HG03565 (cell line): ENCODE measurements around the gene KCNC1.

Source experiments
- ATAC-seq: cut with Tn5 transposase; IDR thresholded peaks from one replicate; pipeline ENCODE4 v1.9.1; 2021; ENCODE audit warnings: mild to moderate bottlenecking, moderate library complexity; ENCODE audit not compliant: unreplicated experiment

The KCNC1 gene

GRCh38 chr11:17736930-17737817, 2.6 kb downstream of the KCNC1 start:
- ATAC-seq, result no peak

DNA sequence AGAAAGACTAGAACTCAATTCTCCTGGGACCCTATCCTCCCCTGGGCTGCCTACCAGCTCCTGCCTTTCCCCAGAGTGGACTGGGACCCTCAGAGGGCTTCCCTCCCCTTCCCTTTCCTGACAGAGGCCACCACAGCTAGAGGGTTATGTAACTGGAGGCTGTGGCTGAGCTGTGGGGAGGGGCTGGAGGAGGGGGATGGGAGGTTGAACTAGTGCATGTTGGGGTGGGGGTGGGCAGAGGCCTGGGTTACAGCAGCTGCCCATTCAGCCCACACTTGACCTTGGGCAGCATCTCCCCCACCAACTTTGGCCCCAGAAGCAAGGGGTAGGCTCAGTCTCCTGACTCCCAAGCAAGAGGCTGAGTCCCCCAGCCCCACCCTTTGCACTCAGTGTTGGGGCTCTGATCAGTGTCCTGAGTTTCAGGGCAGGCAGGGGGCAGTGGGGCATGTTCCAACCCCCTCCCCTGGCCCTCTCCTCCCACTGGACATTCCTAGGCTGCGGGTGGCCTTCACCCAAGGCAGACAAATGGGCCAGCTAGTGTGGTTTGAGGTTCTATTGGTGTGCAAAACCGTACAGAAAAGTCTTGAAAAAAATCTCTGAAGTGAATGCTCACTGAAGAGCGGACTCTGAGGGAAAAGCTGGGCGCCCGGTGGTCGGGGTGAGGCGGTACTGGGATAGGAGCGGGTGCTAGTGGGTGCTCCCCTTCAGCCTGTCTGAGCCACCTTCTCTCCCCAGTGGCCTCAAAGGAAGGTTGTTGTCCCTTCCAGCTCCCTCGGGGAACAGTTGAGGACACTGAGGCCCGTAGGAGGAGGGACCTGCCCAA, 3.8 kb downstream of the KCNC1 start:
- no peak for ATAC-seq

DNA sequence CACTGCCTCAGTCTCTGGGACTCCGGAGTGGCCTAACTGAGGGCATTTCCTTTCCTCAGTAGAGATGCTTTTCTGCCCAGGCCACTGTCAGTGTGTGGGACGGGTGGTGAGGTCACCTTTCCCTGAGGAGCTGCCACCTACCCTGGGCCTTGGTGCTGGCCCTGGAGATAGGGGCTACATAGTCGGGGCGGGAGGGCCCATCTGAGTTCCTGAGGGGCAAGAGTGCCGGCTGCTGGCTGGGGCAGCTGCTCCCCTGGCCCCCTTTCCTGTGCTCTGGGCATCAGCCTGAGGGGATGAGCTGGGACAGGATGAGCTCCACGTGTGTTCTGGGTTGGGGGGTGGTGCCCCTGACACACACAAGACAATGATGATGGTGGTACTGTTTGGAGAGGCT, 5.4 kb downstream of the KCNC1 start:
- no peak for ATAC-seq

DNA sequence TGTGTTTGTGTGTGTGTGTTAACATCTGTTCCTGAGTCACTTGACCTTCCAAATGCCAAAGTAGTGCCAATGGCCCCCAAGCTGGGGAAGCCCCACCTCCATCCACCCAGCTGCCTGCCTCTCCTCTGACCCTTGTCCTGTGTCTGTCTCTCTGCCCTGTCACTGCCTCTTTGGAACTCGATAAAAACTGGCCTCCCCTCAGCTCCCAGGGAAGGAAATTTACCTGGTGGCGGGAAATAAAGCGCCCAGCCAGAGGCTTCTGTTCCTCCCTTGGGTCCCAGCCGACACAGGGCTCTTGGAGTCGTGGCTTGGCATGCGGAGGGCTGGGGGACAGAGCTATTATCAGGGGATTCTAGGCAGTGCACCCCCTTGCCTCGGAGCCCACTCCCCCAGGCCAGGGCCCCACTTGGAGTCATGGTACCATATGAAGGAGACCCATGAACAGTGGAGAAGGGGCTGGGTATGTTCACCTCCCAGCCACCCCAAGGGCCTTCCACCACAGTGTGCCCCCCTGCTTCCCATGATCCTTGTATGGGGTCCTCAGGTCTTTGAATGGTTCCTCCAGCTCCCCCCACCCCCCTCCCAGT, 6.2 kb downstream of the KCNC1 start:
- no peak for ATAC-seq

DNA sequence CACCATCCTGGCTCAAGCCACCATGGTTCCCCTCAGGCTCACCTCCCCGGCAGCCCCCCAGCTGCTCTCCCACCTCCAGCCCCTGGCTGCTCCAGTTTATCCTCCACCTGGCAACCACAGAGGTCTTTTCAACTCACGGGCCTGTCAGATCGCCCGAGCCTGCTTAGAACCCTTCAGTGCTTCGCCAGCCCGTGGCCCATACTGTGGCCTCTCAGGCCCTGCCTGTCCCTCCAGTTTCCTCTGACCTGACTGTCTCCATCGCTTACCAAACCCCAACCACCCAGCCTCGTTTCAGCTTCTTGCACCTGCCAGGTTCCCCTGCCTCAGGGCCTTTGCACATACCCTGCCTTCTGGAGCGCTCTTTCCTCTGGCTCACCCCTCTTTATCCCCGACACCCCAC, 6.9 kb downstream of the KCNC1 start:
- ATAC-seq, result no peak

GRCh38 chr11:17742019-17742418, 7.4 kb downstream of the KCNC1 start:
- ATAC-seq, result no peak

GRCh38 chr11:17743026-17743807, 8.6 kb downstream of the KCNC1 start:
- ATAC-seq, result no peak

- no peak for ATAC-seq
Measured at GRCh38 chr11:17743808-17744119, 9.2 kb downstream of the KCNC1 start.

DNA sequence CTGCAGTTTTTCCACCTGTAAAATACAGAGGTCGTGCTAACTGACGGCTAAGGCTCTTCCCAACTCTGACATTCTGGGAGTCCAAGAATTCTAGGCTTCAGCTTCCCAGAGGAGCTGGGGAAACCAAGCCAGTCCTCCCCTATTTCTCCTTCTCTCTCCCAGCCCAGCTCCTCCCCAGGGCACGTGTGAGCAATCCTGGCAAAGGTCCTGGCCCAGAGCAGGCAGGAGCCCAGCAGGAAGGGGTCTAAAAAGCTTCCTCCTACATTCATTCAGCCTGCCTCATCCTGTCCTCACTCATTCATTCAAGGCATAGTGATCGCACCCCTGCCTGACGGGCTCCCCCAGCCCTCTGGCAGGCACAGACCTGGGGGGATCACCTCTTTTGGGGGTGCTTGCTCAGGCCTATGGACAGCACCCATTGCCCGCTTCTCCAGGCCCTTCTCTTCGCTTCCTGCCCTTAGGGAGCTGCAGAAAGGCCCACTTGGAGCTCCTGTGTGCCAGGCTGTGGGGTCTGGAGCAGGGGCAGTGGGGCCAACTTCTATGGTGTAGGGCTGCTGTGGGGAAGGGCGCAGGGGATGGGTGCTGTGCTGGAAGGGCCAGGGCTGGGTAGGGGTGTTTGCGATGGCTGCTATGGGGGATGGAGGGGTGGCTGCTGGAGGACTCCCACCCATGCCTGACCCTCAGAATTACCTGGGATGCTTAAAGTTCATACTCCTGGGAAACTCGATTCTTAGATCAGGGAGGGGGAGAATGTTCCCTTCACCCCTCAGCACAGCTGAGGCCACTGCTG, 9.8 kb downstream of the KCNC1 start:
- ATAC-seq, result no peak

DNA sequence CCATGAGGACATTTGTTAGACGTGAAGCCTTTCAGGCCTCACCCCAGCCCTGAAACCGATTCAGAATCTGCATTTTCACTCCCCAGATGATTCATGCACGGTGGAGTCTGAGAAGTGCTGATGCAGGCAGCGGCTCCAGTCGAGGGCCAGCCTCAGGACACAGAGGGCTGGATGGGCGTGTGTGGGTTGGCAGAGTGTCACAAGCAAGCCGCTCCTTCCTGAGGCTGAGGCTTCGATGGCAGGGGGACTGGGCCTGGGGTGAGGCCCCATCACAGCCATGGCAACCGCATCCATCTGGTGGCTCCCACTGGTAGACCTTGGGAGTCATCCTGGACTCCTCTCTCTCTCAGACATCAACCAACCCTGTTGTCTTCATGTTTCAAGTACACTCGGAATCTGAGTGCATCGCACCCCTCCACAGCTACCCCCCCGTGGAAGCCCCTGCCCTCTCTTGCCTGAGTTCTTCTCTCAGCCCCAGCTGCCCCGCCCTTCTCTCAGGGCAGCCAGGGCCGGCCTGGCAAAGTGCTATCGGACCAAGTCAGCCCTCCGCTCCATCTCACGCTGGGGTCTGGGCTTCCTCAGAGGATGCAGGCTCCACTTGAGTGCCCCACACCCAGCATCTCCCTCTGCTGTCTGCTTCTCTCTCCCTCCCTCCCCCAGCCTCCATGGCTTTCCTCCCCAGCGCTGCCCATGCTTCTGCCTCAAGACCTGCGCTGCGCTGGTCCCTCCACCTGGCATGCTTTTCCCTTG, 10.6 kb downstream of the KCNC1 start:
- ATAC-seq, result no peak

GRCh38 chr11:17746096-17746495, 11.5 kb downstream of the KCNC1 start:
- no peak for ATAC-seq

DNA sequence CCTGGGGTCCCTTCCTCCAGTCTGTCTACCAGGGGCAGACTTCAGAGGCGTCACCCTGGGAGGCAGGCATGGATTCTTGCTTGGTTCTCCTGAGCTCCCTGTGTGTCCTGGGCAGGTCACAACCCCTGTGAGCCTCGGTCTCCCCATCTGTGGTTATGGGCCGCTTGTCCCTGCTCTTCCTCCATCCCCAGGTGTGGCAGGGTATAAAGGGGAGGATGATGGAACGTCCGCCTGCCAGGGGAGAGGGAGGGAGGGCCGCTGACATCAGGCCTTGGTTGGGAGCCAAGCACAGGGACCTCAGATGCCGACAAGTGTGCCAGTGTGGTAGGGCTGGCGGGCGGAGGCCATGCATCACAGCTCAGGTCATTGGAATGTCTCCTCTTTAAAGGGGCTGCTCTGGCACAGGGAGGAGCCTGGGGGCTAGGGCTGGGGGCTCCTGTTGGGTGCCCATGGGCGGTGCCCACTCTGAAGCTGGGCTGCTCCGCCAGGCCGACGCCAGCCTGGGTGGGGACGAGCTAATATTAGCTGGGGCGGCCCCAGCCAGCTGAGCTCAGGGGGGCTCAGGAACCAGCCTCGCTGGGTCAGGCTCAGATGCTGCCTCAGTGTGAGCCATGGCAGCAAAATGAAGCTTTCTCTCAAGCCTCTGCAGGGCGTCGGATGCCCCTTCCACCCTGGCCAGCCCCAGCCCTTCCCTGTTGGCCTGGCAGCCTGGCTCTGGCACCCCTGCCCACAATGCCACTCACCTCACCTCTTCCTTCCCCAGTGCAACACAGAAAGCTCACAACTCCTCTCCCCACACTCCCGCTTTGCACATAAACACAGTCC, 12.8 kb downstream of the KCNC1 start:
- ATAC-seq, result no peak

DNA sequence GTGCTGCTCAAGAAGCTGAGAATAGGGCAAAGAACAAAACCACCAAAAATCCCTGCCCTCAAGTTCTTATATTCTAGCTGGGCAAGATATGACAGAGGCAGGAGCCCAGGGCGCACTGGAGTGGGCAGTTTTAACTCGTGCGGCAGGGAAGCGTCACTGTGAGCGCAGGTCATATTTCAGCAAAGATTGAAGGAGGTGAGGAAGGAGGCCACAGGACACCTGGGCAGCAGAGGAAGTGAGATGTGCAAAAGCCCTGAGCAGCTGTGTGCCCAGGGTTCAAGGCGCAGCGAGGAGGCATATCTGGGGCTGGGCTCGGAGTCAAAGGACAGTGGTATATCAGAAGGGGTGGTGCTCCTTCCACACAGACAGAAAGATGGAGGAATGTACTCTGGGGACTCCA, 13.5 kb downstream of the KCNC1 start:
- ATAC-seq, result no peak

- no peak for ATAC-seq
Measured at GRCh38 chr11:17748761-17749721, 14.5 kb downstream of the KCNC1 start.

DNA sequence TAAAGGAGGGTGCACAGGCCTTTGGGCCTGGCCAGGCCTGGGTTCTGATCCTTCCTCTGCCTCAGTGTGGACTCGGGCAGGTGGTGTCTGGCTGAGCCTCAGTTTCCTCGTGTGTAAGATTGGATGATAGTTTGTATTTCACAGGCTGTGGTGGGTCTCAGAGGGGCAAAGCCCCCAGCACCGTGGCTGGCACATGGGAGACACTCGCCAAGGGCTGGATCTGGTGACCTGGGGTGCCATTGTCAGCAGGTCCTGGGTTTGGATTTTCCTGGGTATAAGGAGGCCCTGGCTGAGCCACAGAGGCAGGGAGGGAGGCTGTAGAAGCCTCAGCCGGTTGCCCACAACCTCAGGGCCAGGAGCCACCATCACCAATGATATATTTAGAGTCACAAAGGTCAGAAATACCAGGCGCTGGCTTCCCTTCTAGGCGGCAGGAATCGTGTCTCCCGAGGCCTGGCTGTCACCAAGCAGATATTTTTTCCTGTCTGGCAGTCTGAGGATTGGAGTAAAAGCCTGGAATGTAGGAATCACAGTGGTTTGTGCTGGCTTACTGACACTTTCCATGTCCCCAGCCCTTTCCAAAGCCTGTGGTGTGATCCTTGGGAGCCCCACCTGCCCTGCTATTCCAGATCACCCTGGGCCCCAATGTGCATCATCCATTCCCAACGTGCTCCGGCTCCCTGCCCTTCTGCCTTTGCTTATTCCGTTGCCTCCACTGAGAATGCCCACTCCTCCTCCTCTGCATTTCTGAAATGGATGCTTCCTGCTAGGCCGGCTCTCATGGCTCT, 15.6 kb downstream of the KCNC1 start:
- no peak for ATAC-seq

DNA sequence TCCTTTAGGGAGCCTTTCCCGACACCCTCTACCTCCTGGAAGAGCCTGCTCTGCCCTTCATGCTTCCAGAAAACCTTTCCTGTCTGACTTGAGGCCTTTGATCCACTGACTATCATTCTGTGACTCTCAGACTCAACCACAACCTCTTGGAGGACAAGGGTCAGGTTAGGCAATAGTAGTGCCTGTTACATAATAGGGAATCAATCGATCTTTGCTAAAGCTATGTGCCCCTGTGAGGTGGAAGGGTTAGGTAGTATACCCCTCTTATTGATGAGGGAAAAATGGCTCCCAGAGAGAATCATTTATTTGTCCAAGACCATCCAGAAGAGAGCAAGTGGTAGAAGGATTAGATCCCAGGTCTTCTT, 16.2 kb downstream of the KCNC1 start:
- no peak for ATAC-seq

DNA sequence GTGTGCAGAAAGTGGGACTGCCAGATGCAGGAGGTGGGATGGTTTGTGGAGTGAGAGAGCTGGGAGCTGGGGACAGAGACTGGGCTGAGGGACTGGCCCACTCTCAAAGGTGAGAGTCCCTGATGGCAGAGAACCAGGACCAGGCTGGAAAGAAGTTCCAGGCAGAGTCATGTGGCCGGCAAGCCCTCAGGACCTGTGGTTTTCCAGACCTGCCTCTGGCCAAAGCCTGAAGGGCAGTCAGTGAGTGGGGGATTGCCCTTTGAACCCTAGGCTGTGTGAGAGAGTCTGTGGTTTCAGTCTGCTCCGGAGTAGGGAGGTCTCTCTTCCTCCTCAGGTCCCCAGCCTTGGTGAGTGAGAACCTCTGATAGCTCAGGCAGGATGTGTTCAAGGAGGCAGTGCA, 17.0 kb downstream of the KCNC1 start:
- no peak for ATAC-seq
